ENCODE results near the gene FHAD1. TPM values are rescaled to one million over a fixed set of nuclear protein-coding genes. Genes with fewer than 3 reads are reported as not detected.
A peak's percentile ranks its signal among the peaks of the same experiment; 100 is the strongest.

FHAD1 gene
- total RNA-seq, 1 experiment from 2014 or later: 0.45 TPM

GRCh38 chr1:15418806-15419515, 171.9 kb downstream of the FHAD1 start:
- Histone ChIP-seq H3K36me3 (ENCODE audit: insufficient read depth, low read length) (peaks cover 9% of the 10 kb centered on the region; the same call in 1 of the 2 replicates), H3K79me2 (ENCODE audit: low read length) (peaks cover 77% of the 10 kb centered on the region), H2AFZ (ENCODE audit: low read length) (no peak overlapping the region), H3K9me2 (replicated peaks; ENCODE audit: insufficient read depth, low read length) (no peaks in the 10 kb centered on the region), H4K20me1 (ENCODE audit: insufficient read depth, low read depth, low read length) (peaks cover 14% of the 10 kb centered on the region), H3K4me2 (ENCODE audit: low read depth, low read length, poor library complexity, severe bottlenecking) (no peak overlapping the region), H3K9me3 (ENCODE audit: low read length) (no peaks in the 10 kb centered on the region), H3K27ac (ENCODE audit: low read length) (no peak overlapping the region), H3K4me3 (ENCODE audit: low read length) (no peak overlapping the region), H3K27me3 (ENCODE audit: low read length) (no peaks in the 10 kb centered on the region), H3K4me1 (ENCODE audit: low read length) (no peaks in the 10 kb centered on the region), H3K9ac (ENCODE audit: low read length) (no peak overlapping the region)
- DNase-seq: peak; percentile 40

DNA sequence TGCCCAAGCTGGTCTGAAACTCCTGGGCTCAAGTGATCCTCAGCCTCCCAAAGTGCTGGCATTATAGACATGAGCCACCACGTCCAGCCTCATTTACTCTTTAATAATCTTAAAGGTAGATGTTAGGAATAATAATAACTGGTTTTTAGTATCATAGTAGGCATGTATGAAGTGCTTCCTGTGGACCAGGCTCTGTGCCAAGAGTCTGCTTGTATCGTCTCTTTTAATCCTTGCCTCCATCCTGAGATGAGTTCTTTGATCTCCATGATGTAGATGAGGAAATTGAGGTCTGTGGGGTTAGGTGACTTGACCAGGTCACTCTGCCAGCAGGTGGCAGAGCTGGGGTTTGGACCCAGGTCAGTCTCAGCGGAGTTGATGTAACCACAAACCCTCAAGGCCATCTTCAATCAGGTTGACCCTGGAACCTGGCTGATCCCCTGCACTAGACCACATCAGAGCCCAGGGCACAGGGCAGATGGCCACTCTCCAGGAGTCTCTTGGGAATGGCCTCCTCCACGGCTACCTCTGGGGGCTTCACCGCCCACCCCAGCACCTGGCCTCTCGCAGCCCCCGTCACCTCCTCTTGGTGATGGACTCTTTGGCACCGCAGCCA, 173.9 kb downstream of the FHAD1 start:
- Histone ChIP-seq H3K9ac (ENCODE audit: low read length) (no peak overlapping the region), H3K27me3 (ENCODE audit: low read length) (no peaks in the 10 kb centered on the region), H2AFZ (ENCODE audit: low read length) (no peak overlapping the region), H3K9me2 (replicated peaks; ENCODE audit: insufficient read depth, low read length) (no peaks in the 10 kb centered on the region), H3K4me1 (ENCODE audit: low read length) (no peaks in the 10 kb centered on the region), H3K9me3 (ENCODE audit: low read length) (no peaks in the 10 kb centered on the region), H3K4me3 (ENCODE audit: low read length) (no peak overlapping the region), H3K27ac (ENCODE audit: low read length) (no peak overlapping the region), H3K36me3 (ENCODE audit: insufficient read depth, low read length) (no peaks in the 10 kb centered on the region), H4K20me1 (ENCODE audit: insufficient read depth, low read depth, low read length) (peaks cover 10% of the 10 kb centered on the region), H3K4me2 (ENCODE audit: low read depth, low read length, poor library complexity, severe bottlenecking) (no peak overlapping the region), H3K79me2 (ENCODE audit: low read length) (peaks cover 62% of the 10 kb centered on the region)
- DNase-seq: peak; percentile 22

DNA sequence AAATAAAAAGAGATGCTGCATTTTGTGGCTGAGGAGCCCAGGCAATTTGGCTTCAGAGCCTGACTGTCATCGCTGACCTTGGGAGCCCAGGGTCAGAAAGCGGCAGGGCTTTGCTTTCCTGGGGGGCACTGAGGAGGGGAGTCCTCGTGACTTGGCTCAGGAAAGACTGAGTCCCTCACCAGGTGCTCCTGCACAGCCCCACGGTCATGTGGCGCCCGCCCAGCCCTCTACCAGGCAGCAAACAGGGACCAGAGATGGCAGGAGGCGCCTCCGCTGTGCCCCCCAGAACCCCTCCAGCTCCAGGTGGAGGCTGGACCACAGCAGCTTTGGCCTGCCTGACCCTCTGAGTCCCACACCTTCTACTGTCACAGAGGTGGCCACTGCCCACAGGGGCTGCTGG, 175.8 kb downstream of the FHAD1 start:
- H3K9me2 ChIP-seq (replicated peaks; ENCODE audit: insufficient read depth, low read length): no peaks in the 10 kb centered on the region
- H3K36me3 ChIP-seq (ENCODE audit: insufficient read depth, low read length): no peaks in the 10 kb centered on the region
- peaks cover 44% of the 10 kb centered on the region for H3K79me2 ChIP-seq (ENCODE audit: low read length)

GRCh38 chr1:15423355-15424077, 176.5 kb downstream of the FHAD1 start:
- no peaks in the 10 kb centered on the region for H3K4me1 ChIP-seq (ENCODE audit: low read length)
- H4K20me1 ChIP-seq (ENCODE audit: insufficient read depth, low read depth, low read length): peaks cover 10% of the 10 kb centered on the region
- H3K9me3 ChIP-seq (ENCODE audit: low read length): no peaks in the 10 kb centered on the region
- no peak overlapping the region for H3K4me2 ChIP-seq (ENCODE audit: low read depth, low read length, poor library complexity, severe bottlenecking)
- DNase-seq: peak; percentile 36
- no peak overlapping the region for H2AFZ ChIP-seq (ENCODE audit: low read length)
- no peaks in the 10 kb centered on the region for H3K27me3 ChIP-seq (ENCODE audit: low read length)
- H3K36me3 ChIP-seq (ENCODE audit: insufficient read depth, low read length): no peaks in the 10 kb centered on the region
- peaks cover 43% of the 10 kb centered on the region for H3K79me2 ChIP-seq (ENCODE audit: low read length)
- H3K4me3 ChIP-seq (ENCODE audit: low read length): no peak overlapping the region
- H3K9me2 ChIP-seq (replicated peaks; ENCODE audit: insufficient read depth, low read length): no peaks in the 10 kb centered on the region
- H3K27ac ChIP-seq (ENCODE audit: low read length): no peak overlapping the region
- H3K9ac ChIP-seq (ENCODE audit: low read length): no peak overlapping the region

More for the DNA sequence above, 175.8 kb downstream of the FHAD1 start:
- H3K27me3 ChIP-seq (ENCODE audit: low read length): no peaks in the 10 kb centered on the region
- peaks cover 10% of the 10 kb centered on the region for H4K20me1 ChIP-seq (ENCODE audit: insufficient read depth, low read depth, low read length)
- H2AFZ ChIP-seq (ENCODE audit: low read length): no peak overlapping the region
- no peak overlapping the region for H3K4me3 ChIP-seq (ENCODE audit: low read length)
- no peak overlapping the region for H3K4me2 ChIP-seq (ENCODE audit: low read depth, low read length, poor library complexity, severe bottlenecking)
- H3K4me1 ChIP-seq (ENCODE audit: low read length): no peaks in the 10 kb centered on the region
- H3K9ac ChIP-seq (ENCODE audit: low read length): no peak overlapping the region
- DNase-seq: no peak
- no peak overlapping the region for H3K27ac ChIP-seq (ENCODE audit: low read length)
- H3K9me3 ChIP-seq (ENCODE audit: low read length): no peaks in the 10 kb centered on the region

DNA sequence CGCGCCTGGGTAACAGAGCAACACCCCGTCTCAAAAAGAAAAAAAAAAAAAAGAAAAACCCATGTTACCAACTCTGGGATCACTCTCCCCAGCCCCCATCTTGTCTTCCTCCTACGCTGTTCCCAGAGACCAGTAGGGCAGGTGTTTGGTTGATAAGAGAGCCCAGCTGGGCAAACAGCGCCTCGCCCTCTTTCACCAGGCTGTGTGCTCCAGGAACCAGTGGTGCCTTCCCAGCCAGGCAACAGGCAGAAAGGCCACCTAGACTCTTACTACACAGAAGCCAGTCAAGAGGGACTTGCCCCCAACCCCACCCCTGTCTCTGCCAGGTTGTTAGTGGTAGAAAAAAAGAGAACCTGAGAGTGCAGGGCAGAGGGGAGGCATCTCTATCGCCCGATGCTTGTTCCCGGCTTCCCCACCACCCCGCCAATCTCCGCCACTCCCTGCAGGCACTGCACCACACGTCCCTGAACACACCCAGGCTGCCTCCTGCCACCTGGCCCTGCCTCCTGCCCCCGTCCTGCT, 177.2 kb downstream of the FHAD1 start:
- H3K4me2 ChIP-seq (ENCODE audit: low read depth, low read length, poor library complexity, severe bottlenecking): no peak overlapping the region
- H3K4me3 ChIP-seq (ENCODE audit: low read length): no peak overlapping the region
- no peaks in the 10 kb centered on the region for H3K4me1 ChIP-seq (ENCODE audit: low read length)
- H3K79me2 ChIP-seq (ENCODE audit: low read length): peaks cover 36% of the 10 kb centered on the region
- no peaks in the 10 kb centered on the region for H3K27me3 ChIP-seq (ENCODE audit: low read length)
- H3K9me2 ChIP-seq (replicated peaks; ENCODE audit: insufficient read depth, low read length): no peaks in the 10 kb centered on the region
- H3K36me3 ChIP-seq (ENCODE audit: insufficient read depth, low read length): no peaks in the 10 kb centered on the region
- no peak overlapping the region for H2AFZ ChIP-seq (ENCODE audit: low read length)
- H3K9me3 ChIP-seq (ENCODE audit: low read length): no peaks in the 10 kb centered on the region
- peaks cover 10% of the 10 kb centered on the region for H4K20me1 ChIP-seq (ENCODE audit: insufficient read depth, low read depth, low read length)
- no peak overlapping the region for H3K27ac ChIP-seq (ENCODE audit: low read length)
- no peak overlapping the region for H3K9ac ChIP-seq (ENCODE audit: low read length)
- DNase-seq: peak; percentile 40

- H3K9ac ChIP-seq (ENCODE audit: low read length): no peak overlapping the region
- no peak overlapping the region for H3K27ac ChIP-seq (ENCODE audit: low read length)
- H3K4me3 ChIP-seq (ENCODE audit: low read length): no peak overlapping the region
- H3K4me2 ChIP-seq (ENCODE audit: low read depth, low read length, poor library complexity, severe bottlenecking): no peak overlapping the region
- no peaks in the 10 kb centered on the region for H3K9me2 ChIP-seq (replicated peaks; ENCODE audit: insufficient read depth, low read length)
- H3K79me2 ChIP-seq (ENCODE audit: low read length): peaks cover 28% of the 10 kb centered on the region
- no peaks in the 10 kb centered on the region for H3K27me3 ChIP-seq (ENCODE audit: low read length)
- DNase-seq: peak; percentile 26
- H4K20me1 ChIP-seq (ENCODE audit: insufficient read depth, low read depth, low read length): peaks cover 10% of the 10 kb centered on the region
- no peak overlapping the region for H2AFZ ChIP-seq (ENCODE audit: low read length)
- H3K36me3 ChIP-seq (ENCODE audit: insufficient read depth, low read length): no peaks in the 10 kb centered on the region
- no peaks in the 10 kb centered on the region for H3K9me3 ChIP-seq (ENCODE audit: low read length)
- H3K4me1 ChIP-seq (ENCODE audit: low read length): no peaks in the 10 kb centered on the region
Observed at GRCh38 chr1:15424981-15425380, 178.0 kb downstream of the FHAD1 start.

DNA sequence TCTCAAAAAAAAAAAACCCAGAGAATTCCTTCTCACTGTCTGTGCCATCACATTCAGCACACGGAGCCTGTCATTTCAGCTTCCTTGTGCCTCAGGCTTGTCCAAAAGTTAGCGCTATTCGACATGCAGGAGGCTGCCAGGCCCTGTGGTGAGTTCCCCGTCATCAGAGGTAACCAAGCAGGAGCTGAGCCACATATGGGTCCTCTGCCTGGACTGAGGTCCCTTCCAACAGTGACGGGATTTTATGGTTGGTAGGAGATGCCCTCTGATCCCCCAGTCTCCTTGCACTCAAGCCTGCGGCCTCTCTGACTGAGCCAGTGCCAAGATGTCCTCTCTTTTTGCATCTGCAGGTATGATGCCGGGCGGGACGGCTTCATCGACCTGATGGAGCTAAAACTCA, 178.5 kb downstream of the FHAD1 start:
- Histone ChIP-seq H3K4me2 (ENCODE audit: low read depth, low read length, poor library complexity, severe bottlenecking) (no peak overlapping the region), H3K9me3 (ENCODE audit: low read length) (no peaks in the 10 kb centered on the region), H3K27me3 (ENCODE audit: low read length) (no peaks in the 10 kb centered on the region), H3K9ac (ENCODE audit: low read length) (no peak overlapping the region), H3K9me2 (replicated peaks; ENCODE audit: insufficient read depth, low read length) (no peaks in the 10 kb centered on the region), H3K36me3 (ENCODE audit: insufficient read depth, low read length) (no peaks in the 10 kb centered on the region), H3K27ac (ENCODE audit: low read length) (no peak overlapping the region), H3K79me2 (ENCODE audit: low read length) (peaks cover 25% of the 10 kb centered on the region), H3K4me3 (ENCODE audit: low read length) (no peak overlapping the region), H2AFZ (ENCODE audit: low read length) (no peak overlapping the region), H3K4me1 (ENCODE audit: low read length) (no peaks in the 10 kb centered on the region), H4K20me1 (ENCODE audit: insufficient read depth, low read depth, low read length) (peaks cover 10% of the 10 kb centered on the region)
- DNase-seq: no peak

GRCh38 chr1:15425958-15426357, 178.9 kb downstream of the FHAD1 start:
- Histone ChIP-seq H4K20me1 (ENCODE audit: insufficient read depth, low read depth, low read length) (peaks cover 7% of the 10 kb centered on the region), H3K4me1 (ENCODE audit: low read length) (no peaks in the 10 kb centered on the region), H3K9me2 (replicated peaks; ENCODE audit: insufficient read depth, low read length) (no peaks in the 10 kb centered on the region), H3K4me3 (ENCODE audit: low read length) (no peak overlapping the region), H3K27ac (ENCODE audit: low read length) (no peak overlapping the region), H3K9me3 (ENCODE audit: low read length) (no peaks in the 10 kb centered on the region), H2AFZ (ENCODE audit: low read length) (no peak overlapping the region), H3K79me2 (ENCODE audit: low read length) (peaks cover 21% of the 10 kb centered on the region), H3K36me3 (ENCODE audit: insufficient read depth, low read length) (no peaks in the 10 kb centered on the region), H3K4me2 (ENCODE audit: low read depth, low read length, poor library complexity, severe bottlenecking) (no peak overlapping the region), H3K9ac (ENCODE audit: low read length) (no peak overlapping the region), H3K27me3 (ENCODE audit: low read length) (no peaks in the 10 kb centered on the region)
- DNase-seq: no peak
